Transverse colon (tissue), 4 donors: ENCODE data around the gene MYDGF. TPM values are rescaled to one million over a fixed set of nuclear protein-coding genes. Genes with fewer than 3 reads are reported as not detected.

ENCODE experiments used
- DNase-seq: peaks from one replicate; pipeline ENCODE4 v3.0.0-alpha.2; 2019
- H3K27ac ChIP-seq, 4 donors: fragments of 200-600 bp; sonication (generic); 2 replicates each; pipeline ENCODE4 v1.5.1; 2016 to 2018; ENCODE audit warnings: inconsistent platforms in 4 of 4
- H3K27me3 ChIP-seq: fragments of 200-600 bp; sonication (generic); 2 replicates; pipeline ENCODE4 v1.5.1; 2017; ENCODE audit warnings: inconsistent platforms
- H3K36me3 ChIP-seq, 4 donors: fragments of 200-600 bp; sonication (generic); 2 replicates each; pipeline ENCODE4 v1.5.1; 2017 to 2019; ENCODE audit warnings: inconsistent platforms in 4 of 4
- H3K4me1 ChIP-seq, 4 donors: fragments of 200-600 bp; sonication (generic); 2 replicates each; pipeline ENCODE4 v1.5.1; 2017 to 2020; ENCODE audit warnings: inconsistent platforms in 4 of 4
- H3K4me3 ChIP-seq, 4 donors: fragments of 200-600 bp; sonication (generic); 1 replicate in 1 of 4; 2 replicates in 3 of 4; pipeline versions ENCODE4 v1.5.1 to v1.6.1; 2017 to 2019; ENCODE audit warnings: inconsistent platforms in 4 of 4
- H3K9me3 ChIP-seq, 2 donors: fragments of 200-600 bp; sonication (generic); 2 replicates each; pipeline ENCODE4 v1.5.1; 2017 to 2019; ENCODE audit warnings: inconsistent platforms in 2 of 2
- EP300 ChIP-seq: sonication (generic); formaldehyde crosslinking; IDR thresholded peaks from one replicate; pipeline ENCODE4 v1.6.1; 2017; ENCODE audit warnings: antibody characterized with exemption, low read depth
- POLR2A ChIP-seq: fragments of 450-650 bp; IDR thresholded peaks from one replicate; pipeline ENCODE4 v1.6.1; 2016; ENCODE audit warnings: antibody characterized with exemption, mild to moderate bottlenecking, moderate library complexity
- POLR2AphosphoS5 ChIP-seq, 3 donors: sonication (generic); formaldehyde crosslinking; IDR thresholded peaks; one replicate each; pipeline ENCODE4 v1.6.1; 2016; ENCODE audit warnings: antibody characterized with exemption in 3 of 3
- WGBS, 2 donors: methylation state at CpG; one replicate each; pipeline ENCODE4 v1.1.5; 2018; ENCODE audit warnings: low coverage in 1 of 2; 5-methylcytosine and 5-hydroxymethylcytosine counted together
- in situ Hi-C, 4 donors: fragments of 200-750 bp; cut with MboI; loops; one replicate each; pipeline versions ENCODE4 v1.15.0 to v1.15.1; 2017; ENCODE audit warnings: low sequenced_read_pairs in 3 of 4, low pct_ligation_motif_present in 1 of 4, low pct_unique_long_range_greater_than_20kb in 1 of 4
- intact Hi-C: fragments of 100-400 bp; cut with DNase I; formaldehyde crosslinking; loops from one replicate; pipeline ENCODE4 v1.15.1; 2023; ENCODE audit warnings: low total_unique reads
- total RNA-seq, 4 donors: library from RNA; depleted of rRNA; stranded (reverse); fragments of >200 nt; gene quantifications; one replicate each; pipeline ENCODE4 v1.1.0, GENCODE V29; 2016
- TF ChIP-seq, protein P1 (sequence below), 5 experiments: fragments of 200-600 bp in 3 of 5; fragments of 450-650 bp in 2 of 5; sonication (generic) in 3 of 5; IDR thresholded peaks; 1 replicate in 2 of 5; 2 replicates in 3 of 5; pipeline ENCODE4 v1.5.1; 2016 to 2017; ENCODE audit warnings: antibody characterized with exemption in 5 of 5, inconsistent platforms in 3 of 5, mild to moderate bottlenecking in 2 of 5, moderate library complexity in 1 of 5

Gene MYDGF
- total RNA-seq, 4 donors from 2014 or later = 3.6 to 44.5 (median 22.0) TPM

GRCh38 chr19:4676955-4677731 lies 7.0 kb upstream of the MYDGF start:
- WGBS, 2 donors = 62 to 94% methylated on average over 3 to 15 of the region's 17 CpGs
- no peak for TF ChIP-seq EP300
- TF ChIP-seq POLR2A = no peak
- TF ChIP-seq, protein P1, sequence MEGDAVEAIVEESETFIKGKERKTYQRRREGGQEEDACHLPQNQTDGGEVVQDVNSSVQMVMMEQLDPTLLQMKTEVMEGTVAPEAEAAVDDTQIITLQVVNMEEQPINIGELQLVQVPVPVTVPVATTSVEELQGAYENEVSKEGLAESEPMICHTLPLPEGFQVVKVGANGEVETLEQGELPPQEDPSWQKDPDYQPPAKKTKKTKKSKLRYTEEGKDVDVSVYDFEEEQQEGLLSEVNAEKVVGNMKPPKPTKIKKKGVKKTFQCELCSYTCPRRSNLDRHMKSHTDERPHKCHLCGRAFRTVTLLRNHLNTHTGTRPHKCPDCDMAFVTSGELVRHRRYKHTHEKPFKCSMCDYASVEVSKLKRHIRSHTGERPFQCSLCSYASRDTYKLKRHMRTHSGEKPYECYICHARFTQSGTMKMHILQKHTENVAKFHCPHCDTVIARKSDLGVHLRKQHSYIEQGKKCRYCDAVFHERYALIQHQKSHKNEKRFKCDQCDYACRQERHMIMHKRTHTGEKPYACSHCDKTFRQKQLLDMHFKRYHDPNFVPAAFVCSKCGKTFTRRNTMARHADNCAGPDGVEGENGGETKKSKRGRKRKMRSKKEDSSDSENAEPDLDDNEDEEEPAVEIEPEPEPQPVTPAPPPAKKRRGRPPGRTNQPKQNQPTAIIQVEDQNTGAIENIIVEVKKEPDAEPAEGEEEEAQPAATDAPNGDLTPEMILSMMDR (IDR thresholded peaks at IDR 0.05) = peak in 4 of 5 experiments; percentile 37 to 54 (median 48)
- no peak for TF ChIP-seq POLR2AphosphoS5 (IDR thresholded peaks at IDR 0.05)
- intact Hi-C loops (no loop called here), in situ Hi-C loops (no loop called here)
- Histone ChIP-seq H3K27me3 (no peaks in the 10 kb centered on the region), H3K4me1 (no peaks in the 10 kb centered on the region), H3K4me3 (no peak overlapping the region), H3K27ac (peak overlapping the region in 3 of 4 donors; percentile 18 to 63 (median 37)), H3K36me3 (peaks cover 0 to 8% (median under 1%) of the 10 kb centered on the region in 4 donors), H3K9me3 (no peaks in the 10 kb centered on the region)
- peak; percentile 34 for DNase-seq

DNA sequence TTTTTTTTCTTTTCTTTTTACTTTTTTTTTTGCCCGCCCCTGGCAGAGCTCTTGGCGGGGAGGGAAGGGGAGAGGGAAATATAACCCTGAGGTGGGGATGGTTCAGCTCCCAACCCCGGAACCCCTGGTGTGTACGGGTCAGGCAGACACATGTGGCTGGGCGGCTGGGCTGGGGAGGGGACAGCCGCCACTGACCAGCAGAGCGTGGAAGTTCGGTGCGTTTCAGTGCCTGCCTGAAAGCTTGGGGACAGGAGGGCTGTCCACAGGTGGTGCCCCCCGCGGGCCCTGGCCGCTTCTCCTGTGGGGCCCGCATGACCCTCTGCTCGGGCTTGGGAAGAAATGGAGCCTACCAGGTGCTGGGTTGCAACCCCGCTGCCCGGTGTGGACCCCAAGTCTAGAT lies 5.2 kb upstream of the MYDGF start:
- no peak for TF ChIP-seq POLR2AphosphoS5 (IDR thresholded peaks at IDR 0.05)
- TF ChIP-seq EP300 = no peak
- peaks cover 0 to 8% (median 0%) of the 10 kb centered on the region in 4 donors for H3K36me3 ChIP-seq
- WGBS, 2 donors = 95 to 100% methylated on average over 4 to 14 of the region's 16 CpGs
- peaks cover 0 to 3% (median 0%) of the 10 kb centered on the region in 4 donors for H3K4me1 ChIP-seq
- no peaks in the 10 kb centered on the region for H3K27me3 ChIP-seq
- H3K4me3 ChIP-seq = no peak overlapping the region
- intact Hi-C loops (no loop called here), in situ Hi-C loops (no loop called here)
- no peaks in the 10 kb centered on the region for H3K9me3 ChIP-seq
- no peak for DNase-seq
- H3K27ac ChIP-seq = no peak overlapping the region

- Histone ChIP-seq H3K36me3 (no peaks in the 10 kb centered on the region), H3K4me3 (no peak overlapping the region), H3K9me3 (no peaks in the 10 kb centered on the region), H3K27me3 (no peaks in the 10 kb centered on the region), H3K27ac (no peak overlapping the region), H3K4me1 (peaks cover 6 to 11% (median 9%) of the 10 kb centered on the region in 4 donors)
- in situ Hi-C loops (no loop called here), intact Hi-C loops (no loop called here)
- 76 to 89% methylated on average over 3 to 4 of the region's 4 CpGs for WGBS, 2 donors
- DNase-seq = no peak
- TF ChIP-seq, protein P1 (IDR thresholded peaks at IDR 0.05) = no peak
- TF ChIP-seq EP300 = no peak
- no peak for TF ChIP-seq POLR2A
- no peak for TF ChIP-seq POLR2AphosphoS5 (IDR thresholded peaks at IDR 0.05)
Measured at GRCh38 chr19:4673726-4674125, 3.6 kb upstream of the MYDGF start.

- intact Hi-C loops = no loop called here
- no peak overlapping the region for H3K27ac ChIP-seq
- in situ Hi-C loops = no loop called here
- no peak for DNase-seq
- TF ChIP-seq, protein P1 (IDR thresholded peaks at IDR 0.05) = no peak
- TF ChIP-seq POLR2A (no peak), EP300 (no peak), POLR2AphosphoS5 (IDR thresholded peaks at IDR 0.05) (no peak)
- WGBS, 2 donors = 73 to 84% methylated on average over 3 to 4 of the region's 4 CpGs
- no peaks in the 10 kb centered on the region for H3K27me3 ChIP-seq
- H3K36me3 ChIP-seq = no peaks in the 10 kb centered on the region
- H3K4me3 ChIP-seq = no peak overlapping the region
- H3K9me3 ChIP-seq = no peaks in the 10 kb centered on the region
- peaks cover 8 to 13% (median 12%) of the 10 kb centered on the region in 4 donors for H3K4me1 ChIP-seq
Measured at GRCh38 chr19:4673216-4673615, 3.1 kb upstream of the MYDGF start.
